H1 (cell line): Measurements from ENCODE around the gene GAS7. TPM values are rescaled to one million over a fixed set of nuclear protein-coding genes. Genes with fewer than 3 reads are reported as not detected.

Experiments
- CHD2 ChIP-seq: IDR thresholded peaks from 2 replicates; pipeline ENCODE4 v1.6.1; 2012; ENCODE audit warnings: low read length, improper control_type of control experiment
- GABPA ChIP-seq: IDR thresholded peaks from 2 replicates; pipeline ENCODE4 v1.6.1; 2011; ENCODE audit warnings: mild to moderate bottlenecking, low read length, moderate library complexity, borderline replicate concordance; ENCODE audit not compliant: insufficient read depth
- SRF ChIP-seq: IDR thresholded peaks from 2 replicates; pipeline ENCODE4 v1.6.1; 2011; ENCODE audit warnings: mild to moderate bottlenecking, low read depth, low read length, moderate library complexity
- polyA plus RNA-seq, 7 experiments: library from polyadenylated mRNA; depleted of rRNA in 3 of 7; stranded (reverse) in 5 of 7; unstranded in 2 of 7; fragments of >200 nt in 5 of 7; fragments of 200-250 nt in 2 of 7; gene quantifications; 1 replicate in 5 of 7; 2 replicates in 1 of 7; 4 replicates in 1 of 7; pipeline versions ENCODE4 v1.2.1 to v1.2.3, GENCODE V29; 2011 to 2013; ENCODE audit warnings: missing spikeins in 2 of 7, mixed read lengths in 2 of 7
- total RNA-seq: library from RNA; stranded (reverse); fragmentation: NEBNext Ultra II Directional; extraction: Animal tissue kit (Norgen Biotek cat#: 25700); gene quantifications from 2 replicates; pipeline ENCODE4 v1.2.1, GENCODE V29; 2021

GAS7 gene
- total and polyA plus RNA-seq, 2 of the 8 experiments (the other 6 are each of a cell fraction or from before 2014, with no cell fraction given) = 5.0 to 14.5 TPM

DNA sequence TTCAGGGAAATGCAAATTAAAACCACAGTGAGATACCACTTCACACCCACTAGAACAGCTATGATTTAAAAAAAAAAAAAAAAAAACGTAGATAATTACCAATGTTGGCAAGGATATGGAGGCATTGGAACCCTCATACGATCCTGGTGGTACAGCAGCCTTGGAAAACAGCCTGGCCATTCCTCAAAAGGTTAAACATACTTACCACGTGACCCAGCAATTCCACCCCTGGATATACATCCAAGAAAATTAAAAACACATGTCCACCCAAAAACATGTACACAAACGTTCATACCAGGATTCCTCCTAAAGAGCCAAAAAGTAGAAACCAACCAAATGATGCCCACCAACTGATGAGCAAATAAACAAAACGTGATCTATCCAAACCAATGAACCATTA lies 68.1 kb downstream of the GAS7 start (continued):
- no peak for TF ChIP-seq SRF
- TF ChIP-seq GABPA = no peak
- no peak for TF ChIP-seq CHD2
